Mononuclear cell (primary cell): Measurements from ENCODE around the gene CCDC182. TPM values are rescaled to one million over a fixed set of nuclear protein-coding genes. Genes with fewer than 3 reads are reported as not detected.

ENCODE experiments used
- H3K27me3 ChIP-seq: 2 replicates; pipeline ENCODE4 v1.6.0; 2011; ENCODE audit warnings: low read length, control low read depth; ENCODE audit not compliant: insufficient read depth
- H3K4me1 ChIP-seq: 2 replicates; pipeline ENCODE4 v1.5.1; 2011; ENCODE audit warnings: mild to moderate bottlenecking, low read length, control low read depth; ENCODE audit not compliant: insufficient read depth
- H3K4me3 ChIP-seq: 2 replicates; pipeline ENCODE4 v1.5.1; 2011; ENCODE audit warnings: mild to moderate bottlenecking, low read length, moderate library complexity
- H3K9me3 ChIP-seq: 2 replicates; pipeline ENCODE4 v1.5.1; 2011; ENCODE audit warnings: low read depth, mild to moderate bottlenecking, control low read depth, low read length
- total RNA-seq: library from RNA; depleted of rRNA; stranded (reverse); fragments of >200 nt; gene quantifications from one replicate; pipeline ENCODE4 v1.2.3, GENCODE V29; 2012

The CCDC182 gene
- total RNA-seq, 1 donor, result not detected

GRCh38 chr17:57726213-57726790, 18.8 kb downstream of the CCDC182 start:
- peaks cover 15% of the 10 kb centered on the region for H3K4me1 ChIP-seq
- no peaks in the 10 kb centered on the region for H3K27me3 ChIP-seq
- no peaks in the 10 kb centered on the region for H3K9me3 ChIP-seq
- no peak overlapping the region for H3K4me3 ChIP-seq

- Histone ChIP-seq H3K27me3 (no peaks in the 10 kb centered on the region), H3K4me1 (peaks cover 15% of the 10 kb centered on the region), H3K4me3 (no peak overlapping the region), H3K9me3 (no peaks in the 10 kb centered on the region)
Observed at GRCh38 chr17:57724729-57725125, 20.4 kb downstream of the CCDC182 start.

GRCh38 chr17:57724026-57724728, 20.9 kb downstream of the CCDC182 start:
- H3K4me1 ChIP-seq, result peaks cover 15% of the 10 kb centered on the region
- no peaks in the 10 kb centered on the region for H3K9me3 ChIP-seq
- no peaks in the 10 kb centered on the region for H3K27me3 ChIP-seq
- H3K4me3 ChIP-seq, result no peak overlapping the region

- H3K27me3 ChIP-seq, result no peaks in the 10 kb centered on the region
- no peak overlapping the region for H3K4me3 ChIP-seq
- H3K4me1 ChIP-seq, result peaks cover 15% of the 10 kb centered on the region
- no peaks in the 10 kb centered on the region for H3K9me3 ChIP-seq
Observed at GRCh38 chr17:57723427-57724025, 21.6 kb downstream of the CCDC182 start.

- H3K4me3 ChIP-seq, result no peak overlapping the region
- no peaks in the 10 kb centered on the region for H3K27me3 ChIP-seq
- H3K4me1 ChIP-seq, result peaks cover 15% of the 10 kb centered on the region
- H3K9me3 ChIP-seq, result no peaks in the 10 kb centered on the region
Observed at GRCh38 chr17:57722704-57723043, 22.4 kb downstream of the CCDC182 start.

GRCh38 chr17:57721967-57722703, 23.0 kb downstream of the CCDC182 start:
- Histone ChIP-seq H3K27me3 (no peaks in the 10 kb centered on the region), H3K9me3 (no peaks in the 10 kb centered on the region), H3K4me3 (no peak overlapping the region), H3K4me1 (peaks cover 15% of the 10 kb centered on the region)

- H3K4me1 ChIP-seq, result peaks cover 15% of the 10 kb centered on the region
- no peaks in the 10 kb centered on the region for H3K9me3 ChIP-seq
- H3K4me3 ChIP-seq, result no peak overlapping the region
- peaks cover 3% of the 10 kb centered on the region for H3K27me3 ChIP-seq
Observed at GRCh38 chr17:57720386-57721035, 24.6 kb downstream of the CCDC182 start.

GRCh38 chr17:57718878-57719277, 26.2 kb downstream of the CCDC182 start:
- peaks cover 7% of the 10 kb centered on the region for H3K4me1 ChIP-seq
- no peak overlapping the region for H3K4me3 ChIP-seq
- no peaks in the 10 kb centered on the region for H3K9me3 ChIP-seq
- peaks cover 3% of the 10 kb centered on the region for H3K27me3 ChIP-seq

- Histone ChIP-seq H3K4me1 (no peaks in the 10 kb centered on the region), H3K9me3 (no peaks in the 10 kb centered on the region), H3K27me3 (peaks cover 7% of the 10 kb centered on the region), H3K4me3 (no peak overlapping the region)
Observed at GRCh38 chr17:57715981-57716380, 29.1 kb downstream of the CCDC182 start.

- H3K4me1 ChIP-seq, result no peaks in the 10 kb centered on the region
- no peak overlapping the region for H3K4me3 ChIP-seq
- H3K9me3 ChIP-seq, result no peaks in the 10 kb centered on the region
- peaks cover 7% of the 10 kb centered on the region for H3K27me3 ChIP-seq
Observed at GRCh38 chr17:57714665-57715180, 30.4 kb downstream of the CCDC182 start.

GRCh38 chr17:57713140-57713539, 32.0 kb downstream of the CCDC182 start:
- H3K4me1 ChIP-seq, result no peaks in the 10 kb centered on the region
- H3K9me3 ChIP-seq, result no peaks in the 10 kb centered on the region
- peaks cover 7% of the 10 kb centered on the region for H3K27me3 ChIP-seq
- H3K4me3 ChIP-seq, result no peak overlapping the region

GRCh38 chr17:57708410-57708809, 36.7 kb downstream of the CCDC182 start:
- Histone ChIP-seq H3K4me1 (no peaks in the 10 kb centered on the region), H3K4me3 (no peak overlapping the region)

GRCh38 chr17:57707892-57708291, 37.2 kb downstream of the CCDC182 start:
- Histone ChIP-seq H3K4me1 (no peaks in the 10 kb centered on the region), H3K27me3 (no peaks in the 10 kb centered on the region), H3K4me3 (no peak overlapping the region), H3K9me3 (no peaks in the 10 kb centered on the region)

More at GRCh38 chr17:57708410-57708809, 36.7 kb downstream of the CCDC182 start:
- H3K27me3 ChIP-seq, result no peaks in the 10 kb centered on the region
- no peaks in the 10 kb centered on the region for H3K9me3 ChIP-seq

- Histone ChIP-seq H3K4me3 (no peak overlapping the region), H3K27me3 (no peaks in the 10 kb centered on the region), H3K4me1 (no peaks in the 10 kb centered on the region), H3K9me3 (no peaks in the 10 kb centered on the region)
Observed at GRCh38 chr17:57706761-57707160, 38.3 kb downstream of the CCDC182 start.
